CD1c-positive myeloid dendritic cell (primary cell): ENCODE results near the gene COX19.
"Not testable (repeated sequence)": the region's sequence is repeated elsewhere in the genome, so short reads cannot be mapped to it uniquely, and the experiment has no call there.

Experiments
- DNase-seq: peaks from one replicate; pipeline ENCODE4 v3.0.0-alpha.2; 2016; ENCODE audit errors: extremely low spot score

COX19 gene

DNA sequence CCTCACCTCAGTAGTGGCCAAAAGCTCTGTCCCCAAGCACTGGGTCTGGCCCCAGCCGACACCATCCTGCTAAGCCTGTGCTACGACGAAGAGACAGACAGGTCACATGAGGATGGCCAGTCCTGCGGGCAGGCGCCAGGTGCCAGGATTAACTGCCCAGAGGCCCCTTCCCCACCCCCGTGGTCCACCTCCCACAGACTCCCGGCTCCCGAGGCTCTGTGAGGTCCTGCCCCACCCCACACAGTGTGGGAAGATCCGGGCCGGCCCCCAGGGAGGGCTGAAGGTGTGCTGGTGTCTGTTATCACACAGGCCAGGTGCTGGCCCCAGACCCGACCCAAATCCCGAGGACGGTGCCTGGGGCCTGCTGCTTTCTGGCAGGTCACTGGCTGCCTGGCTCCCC, 34.9 kb upstream of the COX19 start:
- no peak for DNase-seq

- DNase-seq: no peak
These were observed 34.4 kb upstream of the COX19 start for GRCh38 chr7:1009747-1010146.

DNA sequence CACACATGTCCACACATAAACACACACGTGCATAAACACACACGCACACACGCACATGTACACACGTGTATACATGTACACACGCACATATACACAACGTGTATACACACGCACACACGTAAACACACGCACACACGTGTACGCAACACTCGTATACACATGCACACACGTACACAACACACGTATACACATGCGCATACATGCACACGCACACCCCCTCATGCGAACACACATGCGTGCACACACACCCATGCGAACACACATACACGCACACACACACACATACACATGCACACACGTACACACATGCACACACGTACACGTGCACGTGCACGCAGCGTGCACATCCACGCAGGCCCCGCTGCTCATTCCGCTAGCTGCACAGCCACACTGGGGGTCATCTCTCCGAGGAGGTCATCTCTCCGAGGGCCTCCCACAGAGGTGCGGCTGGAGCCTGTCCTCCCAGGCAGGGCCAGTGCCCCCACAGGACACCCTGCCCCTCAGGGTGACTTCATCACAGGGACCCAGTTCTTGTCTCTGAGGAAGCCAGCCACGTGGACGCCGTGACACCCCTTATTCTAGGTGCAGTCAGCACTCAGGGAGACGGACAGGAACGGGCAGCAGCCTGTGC, 33.5 kb upstream of the COX19 start:
- no peak for DNase-seq

- DNase-seq: no peak
These were observed 32.6 kb upstream of the COX19 start for GRCh38 chr7:1007901-1008300.

GRCh38 chr7:1005303-1005702, 30.0 kb upstream of the COX19 start:
- DNase-seq: no peak

- DNase-seq: no peak
These were observed 28.9 kb upstream of the COX19 start for GRCh38 chr7:1004018-1004852.

- not testable (repeated sequence) for DNase-seq
These were observed 27.1 kb upstream of the COX19 start for GRCh38 chr7:1002445-1002844.

GRCh38 chr7:1002026-1002425, 26.7 kb upstream of the COX19 start:
- DNase-seq: not testable (repeated sequence)

- DNase-seq: not testable (repeated sequence)
These were observed 25.9 kb upstream of the COX19 start for GRCh38 chr7:1001069-1001770.

DNA sequence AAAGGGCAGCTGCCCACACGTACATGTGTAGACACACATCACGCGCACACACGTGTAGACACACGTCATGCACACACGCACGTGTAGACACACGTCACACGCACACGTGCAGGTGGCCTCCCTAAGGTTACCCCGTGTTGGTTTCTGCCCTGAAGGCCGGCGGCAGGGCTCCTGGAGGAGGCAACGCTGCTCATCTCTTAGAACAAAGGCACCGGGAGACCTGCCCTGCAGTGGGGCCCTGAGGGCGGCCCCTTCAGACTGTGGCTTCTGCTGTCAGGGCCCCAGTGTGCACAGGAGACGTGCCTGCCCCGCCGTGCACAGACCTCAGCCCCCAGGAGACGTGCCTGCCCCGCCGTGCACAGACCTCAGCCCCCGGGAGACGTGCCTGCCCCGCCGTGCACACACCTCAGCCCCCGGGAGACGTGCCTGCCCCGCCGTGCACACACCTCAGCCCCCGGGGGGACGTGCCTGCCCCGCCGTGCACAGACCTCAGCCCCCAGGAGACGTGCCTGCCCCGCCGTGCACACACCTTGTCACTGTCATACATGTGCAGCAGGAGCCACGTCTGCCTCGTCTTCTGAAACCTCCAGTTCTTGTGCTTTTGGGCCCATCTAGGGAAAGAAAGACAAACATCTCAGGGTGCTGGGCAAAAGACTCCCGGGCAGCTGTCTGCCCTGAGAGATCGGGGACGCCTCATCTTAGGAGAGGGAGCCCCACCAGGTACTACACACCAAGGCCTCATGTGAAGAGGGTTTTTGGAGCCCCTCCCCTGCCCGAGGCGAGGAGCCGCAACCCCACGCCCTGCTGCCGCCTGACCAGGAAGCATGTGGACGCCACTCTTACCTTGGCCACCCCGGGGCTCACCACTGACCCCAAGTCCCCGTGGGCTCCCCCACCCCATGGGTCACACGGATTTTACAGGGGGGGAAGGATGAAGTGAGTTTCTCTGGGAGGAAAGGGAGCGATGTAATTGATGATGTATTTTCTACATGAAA, 24.9 kb upstream of the COX19 start:
- no peak for DNase-seq

- DNase-seq: no peak
These were observed 24.0 kb upstream of the COX19 start for GRCh38 chr7:999149-999879.

GRCh38 chr7:997404-998395, 22.4 kb upstream of the COX19 start:
- DNase-seq: no peak

DNA sequence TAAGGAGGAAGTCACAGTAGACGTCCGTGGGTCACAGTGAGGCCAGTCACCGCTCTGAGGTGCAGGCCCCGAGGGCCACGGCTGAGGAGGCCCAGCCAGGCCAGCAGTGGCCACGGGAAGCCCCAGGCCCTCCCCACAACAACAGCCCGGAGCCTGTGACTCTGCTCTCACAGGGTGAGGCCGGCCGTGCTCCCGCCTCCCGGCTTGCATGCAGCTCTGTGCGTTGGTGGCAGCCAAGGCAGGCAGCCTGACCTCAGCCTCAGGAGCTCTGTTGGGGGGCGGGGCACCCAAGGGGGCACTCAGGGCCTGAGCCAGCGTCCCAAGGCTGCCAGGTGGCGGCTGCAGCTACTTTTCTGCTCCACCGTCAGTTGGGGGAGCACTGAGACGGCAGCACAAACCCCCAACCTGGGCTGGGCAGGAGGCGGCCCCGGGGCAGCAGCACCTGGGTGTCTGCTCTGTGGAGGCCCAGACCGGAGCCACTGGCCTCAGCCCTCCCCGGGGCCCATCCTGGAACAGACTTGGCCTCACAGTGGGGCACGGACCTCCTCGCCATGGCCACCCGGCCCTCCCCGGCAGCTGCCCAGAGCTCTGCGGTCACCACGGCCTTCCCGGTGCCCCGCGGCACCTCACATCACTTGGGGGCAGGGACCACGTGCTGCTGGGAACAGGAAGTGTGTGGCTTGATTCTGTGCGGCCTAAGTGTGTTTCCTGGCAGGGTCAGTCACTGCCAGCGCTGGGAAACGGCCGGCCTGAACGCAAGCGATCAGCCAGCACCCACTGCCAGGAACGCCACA, 20.9 kb upstream of the COX19 start:
- no peak for DNase-seq

GRCh38 chr7:995571-995970, 20.2 kb upstream of the COX19 start:
- no peak for DNase-seq

DNA sequence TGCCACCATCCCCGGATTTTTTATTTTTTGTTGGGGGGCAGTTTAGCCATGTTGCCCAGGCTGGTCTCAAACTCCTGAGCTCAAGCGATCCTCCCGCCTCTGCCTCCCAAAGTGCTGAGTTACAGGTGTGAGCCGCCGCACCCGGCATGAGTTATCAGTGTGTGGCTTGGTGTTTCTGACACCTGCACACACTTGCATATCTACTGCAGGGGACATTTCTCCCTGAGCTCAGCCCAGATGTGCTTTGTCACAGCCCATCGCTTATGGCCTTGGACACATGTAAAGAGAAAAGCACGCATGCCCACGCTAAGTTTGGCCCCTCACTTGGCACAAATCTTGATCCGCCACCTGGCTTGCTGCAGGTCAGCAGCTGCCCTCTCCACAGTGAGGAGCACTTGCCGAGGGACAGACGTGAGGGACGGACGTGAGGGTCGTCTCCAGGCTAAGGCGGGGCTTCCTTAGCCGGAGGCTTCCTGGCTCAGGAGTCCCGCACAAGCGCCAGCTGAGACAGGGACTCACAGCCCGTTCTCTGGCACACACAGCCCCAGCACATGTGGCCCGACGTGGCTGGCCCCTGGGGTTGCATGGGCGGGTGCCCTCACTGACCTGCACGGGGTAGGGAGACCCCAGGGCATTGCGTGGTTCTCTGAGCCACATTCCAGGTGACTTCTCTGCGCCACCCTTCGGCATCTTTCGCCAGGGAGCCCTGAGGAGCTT, 19.4 kb upstream of the COX19 start:
- DNase-seq: no peak

DNA sequence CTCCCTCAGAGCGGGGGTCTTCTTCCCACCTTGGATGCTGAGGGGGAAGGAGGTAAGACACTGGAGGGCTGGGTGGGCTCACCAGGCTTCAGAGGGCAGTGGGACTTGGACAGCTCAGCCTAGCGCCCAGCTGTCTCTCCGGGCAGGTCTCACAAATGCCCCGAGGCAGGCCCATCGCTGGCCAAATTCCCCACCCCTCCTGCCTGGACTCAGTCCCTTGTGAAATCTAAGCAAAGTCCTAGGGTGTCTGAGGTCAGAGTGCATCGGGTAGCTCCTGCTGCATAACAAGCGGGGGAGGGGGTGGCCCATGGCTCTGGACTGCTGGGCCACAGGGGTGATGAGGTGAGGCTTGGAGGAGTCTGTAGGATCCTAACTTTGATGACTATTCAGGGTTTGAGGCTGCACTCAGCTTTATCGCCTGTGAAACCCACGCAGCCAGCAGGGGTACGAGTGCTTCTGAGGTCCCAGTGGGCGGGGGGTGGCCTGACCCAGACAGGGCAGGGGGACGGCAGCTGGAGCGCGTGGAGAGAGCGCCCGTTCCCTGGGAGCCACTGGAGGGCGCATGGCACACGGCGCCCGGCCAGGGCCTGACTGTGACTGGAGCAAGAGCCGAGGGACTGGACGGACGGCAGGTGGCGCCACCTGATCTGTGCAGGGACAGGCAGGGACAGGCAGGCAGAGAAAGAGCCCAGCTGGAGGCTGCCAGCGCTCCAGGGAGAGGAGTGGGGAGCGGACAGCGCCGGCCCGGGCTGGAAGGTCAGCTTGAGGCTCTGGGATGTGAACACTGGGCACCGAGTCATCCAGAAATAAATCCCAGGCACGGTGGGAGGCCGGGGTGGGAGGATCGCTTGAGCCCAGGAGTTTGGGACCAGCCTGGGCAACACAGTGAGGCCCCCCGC, 17.6 kb upstream of the COX19 start:
- DNase-seq: peak; percentile 96
